ENCODE results near the gene CHRND.

The CHRND gene

GRCh38 chr2:232573042-232573441 is 47.1 kb downstream of the CHRND start:
- no peak for DNase-seq (ENCODE audit: low spot score)

- DNase-seq (ENCODE audit: low spot score) = no peak
Observed at GRCh38 chr2:232573771-232574435, 47.9 kb downstream of the CHRND start.

- DNase-seq (ENCODE audit: low spot score) = peak; percentile 37
Observed at GRCh38 chr2:232574674-232575403, 48.9 kb downstream of the CHRND start.

GRCh38 chr2:232575404-232575746 is 49.4 kb downstream of the CHRND start:
- DNase-seq (ENCODE audit: low spot score) = no peak

- DNase-seq (ENCODE audit: low spot score) = no peak
Observed at GRCh38 chr2:232576995-232577394, 51.0 kb downstream of the CHRND start.

GRCh38 chr2:232577841-232578240 is 51.9 kb downstream of the CHRND start:
- no peak for DNase-seq (ENCODE audit: low spot score)

DNA sequence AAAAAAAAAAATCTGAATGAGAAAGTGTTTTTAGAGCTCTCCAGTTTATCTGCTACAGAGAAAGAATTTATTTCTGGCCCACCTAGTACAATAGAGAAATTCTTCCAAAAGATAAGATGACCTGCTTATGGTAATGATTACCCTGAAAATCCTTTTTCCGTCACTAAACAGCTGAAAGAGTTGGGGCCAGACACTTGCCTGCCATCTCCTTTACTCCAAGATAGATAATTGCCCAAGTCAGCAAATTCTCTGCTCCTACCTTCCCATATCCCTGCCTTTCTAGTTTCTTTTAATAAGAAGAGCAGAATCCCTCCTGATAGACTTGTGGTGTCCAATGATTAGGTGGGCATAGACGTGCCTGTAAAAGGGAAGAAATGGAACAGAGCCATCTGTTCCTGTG is 52.7 kb downstream of the CHRND start:
- no peak for DNase-seq (ENCODE audit: low spot score)

GRCh38 chr2:232580648-232580981 is 54.7 kb downstream of the CHRND start:
- no peak for DNase-seq (ENCODE audit: low spot score)

DNA sequence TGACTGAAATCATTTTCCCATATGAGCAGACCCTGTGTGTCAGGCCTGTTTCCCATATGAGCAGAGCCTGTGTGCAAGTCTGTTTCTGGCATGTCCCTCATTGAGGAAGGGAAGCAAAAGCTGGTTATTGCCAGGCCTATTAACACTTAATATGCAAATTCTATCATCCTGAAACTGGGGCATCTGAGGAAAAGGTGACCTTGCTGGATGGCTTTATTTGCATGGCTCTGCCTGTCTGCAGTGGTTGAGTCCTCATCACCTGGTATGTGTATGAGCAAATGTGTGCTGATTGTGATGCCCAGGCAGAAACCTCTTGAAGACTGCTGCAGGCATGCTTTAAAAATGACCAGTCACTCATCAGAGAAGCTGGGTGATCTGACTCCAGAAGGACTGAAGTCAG is 55.8 kb downstream of the CHRND start:
- DNase-seq (ENCODE audit: low spot score) = no peak

- DNase-seq (ENCODE audit: low spot score) = no peak
Observed at GRCh38 chr2:232584238-232584637, 58.3 kb downstream of the CHRND start.

All from AG08396 (cell line).